Fibroblast of lung (primary cell): ENCODE results near the gene UTS2R.

Source experiments
- EZH2 ChIP-seq: IDR thresholded peaks from 2 replicates; pipeline ENCODE4 v1.5.1; 2012; ENCODE audit warnings: low read length, control low read depth, mild to moderate bottlenecking; ENCODE audit errors: missing control alignments
- TF ChIP-seq, protein P1 (sequence below), 2 donors: IDR thresholded peaks in 1 of 2; conservative IDR thresholded peaks in 1 of 2; 1 replicate in 1 of 2; 2 replicates in 1 of 2; pipeline ENCODE4 v1.5.1; 2011 to 2012; ENCODE audit warnings: low read length in 2 of 2, control low read depth in 1 of 2, inconsistent platforms in 1 of 2, low read depth in 1 of 2, mild to moderate bottlenecking in 1 of 2

DNA sequence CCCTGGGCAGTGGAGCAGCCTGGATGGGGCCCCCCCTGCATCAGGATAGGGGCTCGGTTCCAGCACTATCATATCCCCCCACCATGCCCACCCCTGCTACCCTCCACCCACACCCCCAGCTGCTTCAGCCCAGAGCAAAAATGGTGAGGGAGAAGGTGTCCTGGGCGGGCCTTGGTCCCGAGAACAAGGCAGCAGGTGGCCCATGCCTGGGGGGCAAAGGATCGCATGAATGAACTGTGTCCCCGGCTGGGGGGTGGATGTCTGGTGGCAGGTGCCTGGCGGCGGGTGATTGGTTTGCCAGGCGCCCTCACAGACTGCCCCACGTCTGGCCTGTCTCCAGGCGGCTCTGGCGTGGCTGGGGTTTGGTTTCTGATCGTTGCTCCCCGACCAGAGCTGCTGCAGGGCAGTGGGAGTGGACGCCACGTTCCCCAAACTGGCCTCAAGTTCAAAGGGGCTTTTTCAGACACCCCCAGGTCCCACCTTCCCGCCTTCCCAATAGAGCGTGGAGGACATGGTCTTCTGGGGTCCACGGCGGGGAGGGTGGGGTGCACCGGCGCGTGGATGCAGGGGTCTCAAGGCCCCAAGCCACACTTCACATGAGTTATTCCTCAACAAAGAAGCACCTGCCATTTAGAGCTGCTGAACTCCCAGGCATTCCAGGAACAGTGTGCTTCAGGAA, 12.6 kb downstream of the UTS2R start:
- TF ChIP-seq, protein P1, sequence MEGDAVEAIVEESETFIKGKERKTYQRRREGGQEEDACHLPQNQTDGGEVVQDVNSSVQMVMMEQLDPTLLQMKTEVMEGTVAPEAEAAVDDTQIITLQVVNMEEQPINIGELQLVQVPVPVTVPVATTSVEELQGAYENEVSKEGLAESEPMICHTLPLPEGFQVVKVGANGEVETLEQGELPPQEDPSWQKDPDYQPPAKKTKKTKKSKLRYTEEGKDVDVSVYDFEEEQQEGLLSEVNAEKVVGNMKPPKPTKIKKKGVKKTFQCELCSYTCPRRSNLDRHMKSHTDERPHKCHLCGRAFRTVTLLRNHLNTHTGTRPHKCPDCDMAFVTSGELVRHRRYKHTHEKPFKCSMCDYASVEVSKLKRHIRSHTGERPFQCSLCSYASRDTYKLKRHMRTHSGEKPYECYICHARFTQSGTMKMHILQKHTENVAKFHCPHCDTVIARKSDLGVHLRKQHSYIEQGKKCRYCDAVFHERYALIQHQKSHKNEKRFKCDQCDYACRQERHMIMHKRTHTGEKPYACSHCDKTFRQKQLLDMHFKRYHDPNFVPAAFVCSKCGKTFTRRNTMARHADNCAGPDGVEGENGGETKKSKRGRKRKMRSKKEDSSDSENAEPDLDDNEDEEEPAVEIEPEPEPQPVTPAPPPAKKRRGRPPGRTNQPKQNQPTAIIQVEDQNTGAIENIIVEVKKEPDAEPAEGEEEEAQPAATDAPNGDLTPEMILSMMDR (conservative IDR thresholded peaks at IDR 0.05 in 1 of 2, IDR thresholded peaks at IDR 0.05 in 1 of 2; ENCODE audit: low read depth in 1 of 2, low read length in 2 of 2), result no peak
- TF ChIP-seq EZH2, result no peak
